NCI-H524 (cell line): ENCODE results near the gene EXO1.
"Not testable (repeated sequence)": the region's sequence is repeated elsewhere in the genome, so short reads cannot be mapped to it uniquely, and the experiment has no call there.

Experiments used
- DNase-seq, 2 experiments: peaks; one replicate each; lab custom pipeline; 2025; lab: John Stamatoyannopoulos, UW

Gene EXO1

DNA sequence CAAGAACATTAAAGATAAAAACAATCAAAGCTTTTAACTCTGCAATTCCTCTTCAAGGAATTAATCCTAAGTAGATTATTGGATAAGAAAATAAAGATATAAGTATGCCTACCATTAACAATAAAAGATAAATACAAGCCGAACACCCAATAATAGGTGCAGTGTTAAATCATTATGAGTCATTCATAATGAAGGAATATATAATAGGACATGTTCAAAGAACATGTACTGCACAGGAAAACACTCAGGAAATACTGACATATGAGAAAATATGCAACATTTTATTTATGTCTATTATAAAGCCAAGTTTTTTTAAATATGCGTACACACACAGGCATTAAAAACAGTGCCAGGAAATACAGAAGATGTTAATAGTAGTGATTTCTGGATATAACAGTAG, 11.1 kb upstream of the EXO1 start:
- no peak for DNase-seq

DNA sequence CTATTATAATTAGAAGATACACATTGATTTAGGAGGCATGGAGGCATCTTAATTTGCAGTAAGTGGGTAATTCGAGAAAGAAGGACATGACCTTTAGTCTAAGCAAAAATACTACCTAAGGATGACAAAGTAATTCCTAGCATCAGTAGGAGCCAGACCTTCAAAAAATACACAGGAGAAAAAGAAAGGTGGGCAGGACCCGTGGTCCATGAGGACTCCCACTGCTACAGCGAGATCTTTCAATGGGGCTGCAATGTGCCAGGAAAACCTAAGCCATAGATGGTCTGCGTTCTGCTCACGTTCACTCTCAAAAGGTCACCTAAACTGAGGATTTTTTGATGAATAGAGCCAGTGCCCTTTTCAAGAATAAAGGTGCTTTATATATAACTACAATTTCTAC, 10.6 kb upstream of the EXO1 start:
- no peak for DNase-seq

DNA sequence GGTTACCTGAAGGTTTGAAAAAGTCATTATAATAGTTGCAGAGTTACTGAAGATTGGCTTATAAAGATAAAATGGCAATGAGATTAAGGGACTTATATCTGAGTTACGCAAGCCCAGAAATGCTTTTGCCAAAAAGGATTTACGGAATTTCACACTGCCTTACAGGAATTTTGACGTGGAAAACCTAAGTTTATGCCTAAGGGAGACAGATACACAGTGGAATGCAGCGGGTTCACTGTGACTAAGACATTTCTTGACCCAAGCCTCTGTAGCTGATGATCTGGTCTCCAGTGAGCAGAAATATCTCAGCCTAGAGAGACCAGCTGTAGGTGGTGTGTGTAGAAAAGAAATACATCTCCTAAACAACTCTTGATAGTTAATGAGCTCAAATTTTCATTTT, 10.1 kb upstream of the EXO1 start:
- no peak for DNase-seq

DNA sequence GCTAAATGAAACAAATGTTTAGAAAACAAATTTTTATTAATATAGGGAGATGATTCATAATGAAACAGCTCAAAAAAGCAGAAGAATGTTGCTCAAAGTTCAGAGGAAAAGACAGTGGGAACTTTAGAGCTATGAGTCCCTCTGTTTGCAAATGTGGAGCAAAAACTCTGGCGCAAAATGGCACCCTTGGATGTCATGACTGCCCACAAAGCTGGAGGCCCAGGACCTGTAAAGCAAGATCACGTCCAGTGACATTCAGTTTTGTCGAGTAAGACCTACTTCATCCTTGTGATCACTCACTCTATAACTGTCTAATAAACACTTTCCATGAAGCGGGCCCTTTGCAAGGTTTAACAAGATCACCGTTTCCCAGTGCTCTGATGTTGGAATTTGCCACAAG, 9.1 kb upstream of the EXO1 start:
- no peak for DNase-seq

DNA sequence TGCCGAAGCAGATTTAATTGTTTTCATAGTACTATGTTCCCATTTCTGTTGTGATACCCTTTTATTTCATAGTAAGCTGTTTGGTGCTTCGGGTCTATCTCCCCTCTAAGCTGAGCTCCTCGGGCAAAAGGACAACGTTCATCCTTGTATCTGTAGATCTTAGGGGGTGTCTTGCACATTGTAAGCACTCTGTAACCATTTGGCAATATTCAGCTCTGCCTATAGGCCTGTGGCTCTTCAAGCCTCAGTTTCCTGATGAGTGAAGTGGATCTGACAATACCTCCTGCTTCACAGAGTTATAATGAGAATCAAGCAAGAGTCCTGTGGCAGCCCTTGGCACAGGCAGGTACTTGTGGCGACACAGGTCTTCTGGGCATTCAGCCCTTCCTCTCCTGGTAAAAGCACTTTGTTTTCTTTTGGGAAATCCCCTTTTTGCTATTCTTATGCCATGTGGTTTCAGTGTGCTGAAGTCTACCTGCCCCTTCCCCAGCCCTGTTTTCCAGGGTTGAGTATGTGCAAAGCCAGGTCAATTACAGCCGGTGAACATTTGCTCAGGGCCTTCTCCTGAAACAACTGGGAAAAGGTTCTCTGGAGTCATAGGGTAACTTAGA, 8.5 kb upstream of the EXO1 start:
- no peak for DNase-seq

DNA sequence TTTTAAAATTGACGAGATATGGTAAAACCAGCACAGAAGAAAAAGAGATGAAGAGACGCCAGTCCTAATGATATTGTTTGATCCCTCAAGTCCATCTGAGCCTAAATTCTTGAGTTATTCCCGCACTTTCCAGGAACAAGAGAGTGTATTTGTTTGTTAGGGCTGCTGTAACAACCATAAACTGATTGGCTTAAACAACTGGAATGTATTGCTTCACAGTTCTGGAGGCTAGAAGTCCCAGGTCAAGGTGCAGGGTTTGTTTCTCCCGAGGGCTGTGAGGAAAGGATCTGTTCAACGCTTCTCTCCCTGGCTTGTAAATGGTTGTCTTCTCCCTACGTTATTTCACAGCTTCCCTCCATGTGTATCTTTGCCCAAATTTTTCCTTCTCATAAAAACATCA, 7.8 kb upstream of the EXO1 start:
- DNase-seq: no peak

DNA sequence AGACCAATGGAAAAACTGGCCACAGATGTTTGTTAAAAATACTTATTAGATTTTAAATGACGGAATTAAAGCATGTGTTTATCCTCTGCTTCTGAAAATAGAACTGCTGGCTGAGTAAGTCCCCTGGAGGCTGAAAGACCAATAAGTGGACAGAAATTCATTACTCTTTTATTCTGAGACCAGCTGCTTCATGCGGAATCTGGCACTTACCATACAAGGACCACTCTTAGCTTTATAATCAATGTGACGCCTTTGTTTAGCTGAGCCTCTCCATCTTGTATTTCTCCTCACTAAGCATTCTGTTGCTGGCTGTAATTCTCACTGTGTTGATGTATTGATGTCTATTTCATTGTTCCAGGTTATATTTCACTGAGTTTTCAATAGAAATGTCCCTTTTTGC, 6.3 kb upstream of the EXO1 start:
- DNase-seq: peak in 1 of 2 experiments; percentile 2

DNA sequence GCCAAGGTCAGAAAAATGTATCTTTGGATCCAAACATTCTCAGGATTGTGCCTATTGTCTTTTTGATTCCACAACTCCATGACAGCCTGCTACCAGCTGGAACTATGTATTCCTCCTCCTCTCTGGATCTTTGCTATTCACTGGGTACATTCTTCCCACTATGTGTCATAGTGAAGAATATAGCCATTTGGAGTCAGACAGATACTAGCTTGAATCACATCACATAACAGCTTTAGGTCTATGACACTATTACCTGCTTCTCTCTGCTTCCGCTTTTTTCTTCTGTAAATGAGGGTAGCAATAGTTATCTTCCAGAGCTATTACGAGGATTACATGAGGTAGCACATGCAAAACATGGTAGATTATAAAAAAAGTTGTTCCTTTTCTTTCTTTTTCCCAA, 5.4 kb upstream of the EXO1 start:
- no peak for DNase-seq

DNA sequence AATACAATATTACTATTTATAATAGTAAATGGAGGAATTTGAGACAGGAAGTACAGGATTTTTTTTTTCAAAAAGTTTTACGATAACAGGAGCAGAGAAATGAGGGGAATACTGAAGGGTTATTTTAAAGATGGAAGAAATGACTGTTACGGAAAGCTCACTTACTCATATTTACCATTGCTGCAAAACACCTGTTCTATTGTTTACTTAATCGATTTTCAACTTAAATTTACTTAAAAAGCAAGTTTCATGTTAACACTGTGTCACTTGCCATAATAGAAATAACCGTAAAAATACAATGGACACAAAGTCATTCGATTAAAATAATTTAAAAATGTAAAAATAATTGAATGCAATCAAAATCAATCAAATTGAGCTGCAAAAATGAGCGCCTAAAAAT, 3.4 kb upstream of the EXO1 start:
- no peak for DNase-seq

DNA sequence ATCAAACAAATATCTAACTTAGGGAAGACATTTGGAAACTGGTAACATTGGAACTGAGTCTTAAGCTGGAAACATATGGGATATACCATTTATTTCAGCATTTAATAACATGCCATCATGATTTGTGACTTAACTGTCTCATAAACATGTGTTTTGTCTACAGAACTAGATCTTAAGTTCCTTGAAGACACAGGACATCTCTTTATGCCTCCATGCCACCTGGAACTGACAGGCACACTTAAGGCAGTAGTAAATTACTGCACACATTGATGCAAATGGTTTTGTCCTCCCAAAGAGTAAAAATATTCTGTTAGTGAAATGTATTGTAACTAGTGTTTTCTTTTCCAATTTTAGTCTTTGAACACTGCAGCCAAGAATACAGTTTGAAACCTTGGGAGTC, 1.6 kb upstream of the EXO1 start:
- no peak for DNase-seq

DNA sequence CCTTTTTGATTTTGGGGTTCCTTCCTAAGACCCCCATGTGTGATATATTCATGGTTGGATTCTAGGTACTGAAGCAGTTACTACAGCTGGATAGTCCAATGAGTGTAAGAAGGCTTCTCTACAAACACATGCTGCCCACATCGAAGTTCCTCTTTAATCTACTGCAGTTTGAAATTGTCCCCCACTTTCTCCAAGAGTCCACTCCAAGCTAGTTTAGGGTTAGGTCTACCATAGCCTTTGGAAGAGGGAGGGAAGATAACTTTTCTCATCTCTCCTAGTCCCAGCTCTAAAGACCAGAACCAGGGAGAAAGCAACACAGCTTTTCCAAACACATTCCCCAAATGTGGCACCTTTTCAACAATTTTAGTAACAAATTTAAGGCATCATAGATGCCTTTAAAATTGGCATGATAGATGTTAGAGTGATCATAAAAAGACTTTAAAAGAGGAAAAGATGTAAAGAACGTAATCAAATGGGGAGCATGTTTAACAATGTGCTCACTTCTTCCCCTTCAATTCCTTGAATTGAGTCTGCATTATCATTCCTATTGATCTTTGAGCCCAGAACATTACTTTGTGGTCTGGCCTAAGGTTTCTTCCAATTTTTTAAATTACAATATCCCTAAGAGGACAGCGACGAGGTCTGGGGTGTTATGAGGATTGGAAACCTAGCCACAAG, 1.0 kb upstream of the EXO1 start:
- DNase-seq: no peak

DNA sequence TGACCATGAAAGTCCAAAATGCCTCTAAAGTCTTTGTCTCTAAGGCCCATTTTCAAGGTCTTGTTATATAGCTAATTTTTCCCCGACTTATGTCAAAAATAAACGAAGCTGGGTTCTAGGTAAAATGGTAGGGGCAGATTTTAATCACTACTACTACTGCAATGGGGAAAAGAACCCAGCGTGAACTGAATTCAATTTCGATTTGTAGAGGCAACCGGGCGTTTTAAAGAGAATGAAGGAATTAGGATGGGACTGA, 536 bp upstream of the EXO1 start:
- no peak for DNase-seq

DNA sequence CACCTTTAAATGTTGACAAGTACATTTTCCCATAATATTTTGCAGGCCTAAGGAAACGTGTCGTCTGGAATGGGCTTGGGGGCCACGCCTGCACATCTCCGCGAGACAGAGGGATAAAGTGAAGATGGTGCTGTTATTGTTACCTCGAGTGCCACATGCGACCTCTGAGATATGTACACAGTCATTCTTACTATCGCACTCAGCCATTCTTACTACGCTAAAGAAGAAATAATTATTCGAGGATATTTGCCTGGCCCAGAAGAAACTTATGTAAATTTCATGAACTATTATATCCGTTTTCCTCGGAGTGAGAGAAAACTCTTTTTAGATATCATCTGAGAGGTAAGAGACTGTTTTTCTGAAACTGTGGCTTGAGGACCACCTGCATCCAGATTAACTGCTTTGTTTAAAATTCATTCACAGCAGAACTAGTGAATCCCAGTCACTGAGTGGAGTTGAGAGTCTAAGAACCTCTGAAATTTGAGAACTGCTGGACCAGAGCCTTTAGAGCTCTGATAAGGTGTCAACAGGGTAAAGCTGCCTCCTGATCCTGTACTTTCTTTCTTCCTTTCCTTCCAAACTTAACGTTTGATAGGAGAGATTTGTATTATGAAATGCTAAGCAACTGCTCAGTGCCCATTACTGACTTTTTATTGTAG, 811 bp downstream of the EXO1 start:
- peak in 1 of 2 experiments; percentile 11 for DNase-seq

DNA sequence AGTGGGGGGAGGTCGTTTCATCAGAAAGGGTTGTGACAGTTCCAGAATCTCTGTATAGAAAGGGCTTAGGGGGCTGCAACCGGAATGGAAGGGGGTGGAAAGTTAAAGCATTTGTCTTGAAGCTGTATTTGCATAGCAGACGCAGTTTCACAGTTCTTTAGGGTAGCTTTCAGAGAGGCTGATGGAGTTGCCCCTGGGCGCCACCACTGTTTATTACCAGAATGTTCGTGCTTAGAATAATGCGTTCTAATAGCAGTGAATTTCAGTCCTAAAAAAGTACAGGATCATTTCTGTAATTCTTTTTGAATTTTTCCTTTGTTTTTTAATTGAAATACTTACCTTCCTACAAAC, 1.3 kb downstream of the EXO1 start:
- no peak for DNase-seq

DNA sequence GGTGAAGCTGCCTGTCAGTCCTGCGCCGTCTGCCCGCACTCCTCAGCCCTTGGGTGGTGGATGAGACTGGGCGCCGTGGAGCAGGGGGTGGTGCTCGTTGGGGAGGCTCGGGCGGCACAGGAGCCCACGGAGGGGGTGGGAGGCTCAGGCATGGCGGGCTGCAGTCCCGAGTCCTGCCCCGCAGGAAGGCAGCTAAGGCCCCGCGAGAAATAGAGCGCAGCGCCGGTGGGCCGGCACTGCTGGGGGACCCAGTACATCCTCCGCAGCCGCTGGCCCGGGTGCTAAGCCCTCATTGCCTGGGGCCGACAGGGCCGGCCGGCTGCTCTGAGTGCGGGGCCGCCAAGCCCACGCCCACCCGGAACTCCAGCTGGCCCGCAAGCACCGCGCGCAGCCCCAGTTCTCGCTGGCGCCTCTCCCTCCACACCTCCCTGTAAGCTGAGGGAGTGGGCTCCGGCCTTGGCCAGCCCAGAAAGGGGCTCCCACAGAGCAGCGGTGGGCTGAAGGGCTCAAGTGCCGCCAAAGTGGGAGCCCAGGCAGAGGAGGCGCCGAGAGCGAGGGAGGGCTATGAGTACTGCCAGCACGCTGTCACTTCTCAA, 7.6 kb downstream of the EXO1 start:
- not testable (repeated sequence) for DNase-seq

DNA sequence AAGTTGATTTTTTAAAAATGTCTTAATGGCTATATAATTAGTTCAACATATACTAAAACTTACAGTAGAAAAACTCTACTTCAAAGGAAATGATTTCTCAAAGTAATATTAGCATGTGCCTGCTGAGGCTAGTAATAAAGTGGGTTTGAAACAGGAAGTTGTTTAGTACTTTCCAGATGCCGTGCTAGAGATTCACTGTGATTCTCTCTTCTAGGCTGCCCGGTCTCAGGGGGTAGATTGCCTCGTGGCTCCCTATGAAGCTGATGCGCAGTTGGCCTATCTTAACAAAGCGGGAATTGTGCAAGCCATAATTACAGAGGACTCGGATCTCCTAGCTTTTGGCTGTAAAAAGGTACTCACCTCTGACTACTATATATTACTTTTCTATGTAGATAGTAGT, 9.1 kb downstream of the EXO1 start:
- no peak for DNase-seq

DNA sequence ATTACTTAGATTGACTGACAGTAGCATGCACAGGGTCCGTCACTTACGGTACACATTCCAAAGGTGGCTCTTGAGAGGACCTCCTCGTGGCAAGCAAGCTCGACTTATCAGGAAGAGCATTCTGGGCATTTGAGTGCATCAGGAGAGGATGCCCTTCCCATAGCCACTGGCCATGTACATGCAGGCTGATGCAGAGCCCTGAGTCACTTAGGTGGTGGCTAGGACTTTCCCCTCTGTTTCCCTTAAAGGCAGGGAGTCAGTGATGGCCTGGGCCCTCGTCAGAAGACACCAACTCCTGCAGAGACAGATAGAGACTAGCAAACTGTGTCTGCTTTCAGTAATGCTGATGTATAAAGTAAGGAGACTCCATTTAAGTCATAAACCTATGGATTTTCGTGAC, 12.9 kb downstream of the EXO1 start:
- DNase-seq: no peak

DNA sequence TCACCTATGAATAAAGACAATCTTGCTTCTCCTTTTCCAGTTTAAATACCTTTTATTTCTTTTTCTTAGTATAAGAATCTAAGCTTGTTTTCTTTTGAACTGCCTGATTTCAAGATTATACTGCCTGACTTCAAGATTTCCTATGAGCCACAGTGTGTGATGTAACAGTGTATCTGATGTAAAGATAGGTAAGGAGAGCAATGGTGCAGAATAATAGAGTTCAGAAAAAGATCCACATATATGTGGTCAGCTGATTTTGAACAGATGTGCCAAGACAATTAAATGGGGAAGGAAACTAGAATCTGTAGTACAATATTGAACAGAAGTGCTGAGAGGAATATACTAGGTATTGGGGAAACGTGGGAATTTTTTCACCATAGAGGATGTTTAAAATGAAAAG, 21.0 kb downstream of the EXO1 start:
- DNase-seq: no peak

DNA sequence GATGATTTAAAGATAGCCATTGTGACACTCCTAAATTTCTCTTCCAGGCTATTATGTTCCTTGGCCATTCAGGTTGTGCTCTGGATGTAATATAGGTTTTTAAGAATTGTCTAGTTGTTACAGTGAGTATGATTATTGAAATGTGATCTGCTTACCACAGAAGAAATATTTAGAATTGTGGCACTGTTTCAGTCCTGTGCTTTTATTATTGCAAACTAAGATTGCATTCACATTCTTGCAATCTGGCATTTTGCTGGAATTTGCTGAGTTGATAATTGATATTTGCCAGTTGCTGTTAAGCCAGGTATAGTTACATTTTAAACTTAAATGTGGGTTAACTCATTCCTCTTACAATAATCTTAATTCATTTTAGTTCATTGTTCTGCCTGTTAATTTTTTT, 22.3 kb downstream of the EXO1 start:
- DNase-seq: no peak

DNA sequence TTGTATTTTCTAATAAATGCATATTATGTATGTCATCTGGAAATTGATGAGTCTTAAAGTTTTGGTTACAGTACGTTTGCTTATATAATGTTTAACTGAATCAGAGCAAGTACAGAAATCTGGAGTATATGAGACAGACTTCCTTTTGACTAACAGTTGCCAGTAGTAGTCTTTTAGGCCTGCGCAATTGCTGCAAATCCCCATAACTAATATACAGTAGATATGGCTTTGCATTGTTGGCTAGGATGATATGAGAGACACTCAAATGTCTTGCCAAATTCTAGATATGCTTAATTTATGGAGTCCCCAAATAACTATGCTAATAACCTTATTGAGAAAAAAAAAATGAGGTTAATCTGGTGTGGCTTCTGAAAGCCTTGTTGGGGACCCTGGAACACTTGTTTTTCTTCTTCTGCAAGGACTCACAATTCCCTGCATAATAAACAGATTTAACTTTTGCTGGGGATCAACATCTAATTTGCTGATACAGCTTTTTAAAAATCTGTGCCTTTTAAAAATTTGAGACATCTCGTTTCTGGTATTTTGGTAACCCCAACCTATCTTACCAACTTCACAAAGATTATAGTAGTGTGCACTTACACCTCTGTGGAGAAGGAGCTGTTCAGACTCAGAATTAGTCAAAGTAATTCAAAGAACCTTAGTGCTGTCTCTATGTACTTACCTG, 22.9 kb downstream of the EXO1 start:
- no peak for DNase-seq

DNA sequence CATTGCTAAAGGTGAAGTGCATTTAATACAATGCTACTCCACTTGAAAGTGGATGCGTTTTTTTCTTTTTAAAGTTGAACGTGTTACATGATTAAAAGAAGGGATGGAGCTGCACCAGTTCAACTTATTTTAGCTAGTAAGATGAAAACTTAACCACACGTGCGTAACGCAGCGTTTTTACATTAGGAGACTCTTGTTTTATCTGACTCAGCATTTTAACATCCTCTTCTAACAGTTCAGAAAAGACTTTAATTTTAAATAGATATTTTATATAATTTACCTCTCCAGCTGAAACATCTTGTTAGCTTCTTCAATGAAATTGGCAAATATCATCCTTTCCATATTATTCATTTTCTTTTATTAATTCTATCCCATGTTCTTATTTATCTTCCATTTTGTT, 33.4 kb downstream of the EXO1 start:
- DNase-seq: no peak

DNA sequence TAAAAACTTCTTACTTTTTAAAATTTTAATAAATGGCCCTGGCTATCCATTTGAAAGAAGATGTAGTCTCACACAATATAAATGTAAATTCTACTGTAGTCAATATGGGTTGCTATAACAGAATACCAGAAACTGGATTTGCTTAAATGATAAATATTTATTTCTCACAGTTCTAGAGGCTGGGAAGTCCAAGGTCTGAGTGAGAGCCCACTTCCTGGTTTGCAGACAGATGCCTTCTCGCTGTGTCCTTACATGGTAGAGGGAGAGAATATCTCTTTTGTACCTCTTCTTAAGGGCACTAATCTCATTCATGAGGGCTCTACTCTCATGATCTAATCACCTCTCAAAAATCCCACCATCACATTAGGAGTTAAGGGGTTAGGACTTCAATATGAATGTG, 35.2 kb downstream of the EXO1 start:
- DNase-seq: no peak

DNA sequence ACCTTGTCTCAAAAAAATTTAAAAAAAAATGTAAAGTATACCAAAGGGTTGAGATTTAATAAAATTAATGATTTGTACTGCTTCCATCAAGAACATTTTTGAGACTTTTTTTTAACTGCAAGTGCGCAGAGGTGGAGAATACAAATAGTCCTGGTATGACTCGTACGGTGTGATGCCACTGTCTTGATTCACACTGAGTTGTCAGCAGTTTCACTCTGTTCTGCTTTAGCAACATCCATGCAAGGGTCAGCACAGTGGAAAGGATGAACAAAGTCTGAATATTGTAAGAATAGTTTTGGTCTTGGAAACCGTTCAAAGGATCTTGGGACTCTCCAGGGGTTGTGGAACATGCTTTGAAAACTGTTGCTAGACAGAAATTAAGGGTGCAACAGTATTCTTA, 40.2 kb downstream of the EXO1 start:
- no peak for DNase-seq
